Kidney epithelial cell (primary cell): ENCODE results near the gene USP12. TPM values are rescaled to one million over a fixed set of nuclear protein-coding genes. Genes with fewer than 3 reads are reported as not detected.

Experiments used
- DNase-seq: peaks from one replicate; pipeline ENCODE4 v3.0.0-alpha.2; 2010; ENCODE audit warnings: low read depth
- H3K27me3 ChIP-seq: 2 replicates; pipeline ENCODE4 v1.6.0; 2011; ENCODE audit warnings: low read length; ENCODE audit not compliant: control insufficient read depth, insufficient read depth
- H3K36me3 ChIP-seq: 2 replicates; pipeline ENCODE4 v1.5.1; 2011; ENCODE audit warnings: low read length; ENCODE audit not compliant: control insufficient read depth, insufficient read depth
- H3K4me3 ChIP-seq: 2 replicates; pipeline ENCODE4 v1.5.1; 2011; ENCODE audit warnings: low read depth, mild to moderate bottlenecking, control low read depth, low read length
- CTCF ChIP-seq: IDR thresholded peaks from 2 replicates; pipeline ENCODE4 v1.5.1; 2011; ENCODE audit warnings: mild to moderate bottlenecking, moderate library complexity, low read length, control low read depth, inconsistent platforms; ENCODE audit not compliant: insufficient read depth, poor library complexity, severe bottlenecking
- total RNA-seq: library from RNA; depleted of rRNA; stranded (reverse); fragments of >200 nt; gene quantifications from 2 replicates; pipeline ENCODE4 v1.2.3, GENCODE V29; 2015

Gene USP12
- total RNA-seq, 1 donor from 2014 or later, result 13.8 TPM

GRCh38 chr13:27053210-27053884, 118.3 kb downstream of the USP12 start:
- Histone ChIP-seq H3K27me3 (no peaks in the 10 kb centered on the region), H3K36me3 (no peaks in the 10 kb centered on the region), H3K4me3 (no peak overlapping the region)
- TF ChIP-seq CTCF, result no peak
- DNase-seq, result no peak

- no peak for TF ChIP-seq CTCF
- no peak for DNase-seq
- H3K27me3 ChIP-seq, result no peaks in the 10 kb centered on the region
These were observed 118.9 kb downstream of the USP12 start for GRCh38 chr13:27052551-27053208.

GRCh38 chr13:27047081-27047480, 124.5 kb downstream of the USP12 start:
- Histone ChIP-seq H3K4me3 (no peak overlapping the region), H3K36me3 (no peaks in the 10 kb centered on the region), H3K27me3 (no peaks in the 10 kb centered on the region)
- DNase-seq, result no peak
- no peak for TF ChIP-seq CTCF

More at GRCh38 chr13:27052551-27053208, 118.9 kb downstream of the USP12 start:
- no peak overlapping the region for H3K4me3 ChIP-seq
- H3K36me3 ChIP-seq, result no peaks in the 10 kb centered on the region

- TF ChIP-seq CTCF, result no peak
- DNase-seq, result no peak
- Histone ChIP-seq H3K27me3 (no peaks in the 10 kb centered on the region), H3K4me3 (no peak overlapping the region), H3K36me3 (no peaks in the 10 kb centered on the region)
These were observed 126.6 kb downstream of the USP12 start for GRCh38 chr13:27044837-27045570.

DNA sequence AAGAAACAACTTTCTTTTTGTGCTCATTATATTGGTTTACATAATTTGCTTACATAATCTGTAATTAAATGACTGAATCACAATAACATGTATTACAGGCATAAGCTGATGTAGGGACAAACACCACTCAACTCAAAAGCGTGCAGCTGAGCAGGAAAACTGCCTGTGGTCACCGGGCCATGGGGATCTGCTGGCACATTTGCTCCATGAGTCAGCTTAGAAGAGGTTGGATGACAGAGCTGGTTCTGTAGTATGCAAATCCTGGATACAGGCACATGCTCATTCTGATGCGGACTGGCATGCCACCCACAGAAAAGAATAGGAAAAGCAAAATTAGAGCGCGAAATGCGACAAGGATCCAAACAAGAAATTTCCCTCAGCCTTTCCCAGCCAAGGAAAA, 128.6 kb downstream of the USP12 start:
- Histone ChIP-seq H3K4me3 (no peak overlapping the region), H3K36me3 (no peaks in the 10 kb centered on the region), H3K27me3 (no peaks in the 10 kb centered on the region)
- DNase-seq, result peak; percentile 75
- TF ChIP-seq CTCF, result no peak
